ENCODE data around the gene CHAD. TPM values are rescaled to one million over a fixed set of nuclear protein-coding genes. Genes with fewer than 3 reads are reported as not detected.
"Not testable (repeated sequence)": the region's sequence is repeated elsewhere in the genome, so short reads cannot be mapped to it uniquely, and the experiment has no call there.

CHAD gene
- total and polyA plus RNA-seq, 9 donors: 2.4 to 13.5 (median 5.0) TPM

- no peak overlapping the region for H3K4me3 ChIP-seq (ENCODE audit: low read length)
- peaks cover 5% of the 10 kb centered on the region for H3K27me3 ChIP-seq (ENCODE audit: control insufficient read depth, insufficient read depth, low read length)
- no peak overlapping the region for H3K27ac ChIP-seq (ENCODE audit: low read length)
- H3K9me3 ChIP-seq (replicated peaks; ENCODE audit: control insufficient read depth, low read depth, low read length): no peaks in the 10 kb centered on the region
- WGBS (ENCODE audit: insufficient coverage): 92% methylated on average over 4 of the region's 4 CpGs
- H3K4me1 ChIP-seq (ENCODE audit: control insufficient read depth, insufficient read depth, low read length): peaks cover 42% of the 10 kb centered on the region
- DNase-seq: no peak
- peaks cover 15% of the 10 kb centered on the region for H3K36me3 ChIP-seq (ENCODE audit: control insufficient read depth, insufficient read depth, low read length)
Observed at GRCh38 chr17:50475362-50475761, 6.7 kb upstream of the CHAD start.

GRCh38 chr17:50474523-50474922, 5.8 kb upstream of the CHAD start:
- 74% methylated on average over 2 of the region's 6 CpGs for WGBS (ENCODE audit: insufficient coverage)
- H3K36me3 ChIP-seq (ENCODE audit: control insufficient read depth, insufficient read depth, low read length): peaks cover 8% of the 10 kb centered on the region
- peaks cover 12% of the 10 kb centered on the region for H3K27me3 ChIP-seq (ENCODE audit: control insufficient read depth, insufficient read depth, low read length)
- peaks cover 45% of the 10 kb centered on the region for H3K4me1 ChIP-seq (ENCODE audit: control insufficient read depth, insufficient read depth, low read length)
- no peak for DNase-seq
- H3K27ac ChIP-seq (ENCODE audit: low read length): no peak overlapping the region
- H3K9me3 ChIP-seq (replicated peaks; ENCODE audit: control insufficient read depth, low read depth, low read length): no peaks in the 10 kb centered on the region
- no peak overlapping the region for H3K4me3 ChIP-seq (ENCODE audit: low read length)

GRCh38 chr17:50473901-50474300, 5.2 kb upstream of the CHAD start:
- DNase-seq: no peak
- H3K27ac ChIP-seq (ENCODE audit: low read length): no peak overlapping the region
- WGBS (ENCODE audit: insufficient coverage): no CpG with 5 or more reads among the region's 11 CpGs
- H3K4me1 ChIP-seq (ENCODE audit: control insufficient read depth, insufficient read depth, low read length): peaks cover 51% of the 10 kb centered on the region
- no peak overlapping the region for H3K4me3 ChIP-seq (ENCODE audit: low read length)
- no peaks in the 10 kb centered on the region for H3K9me3 ChIP-seq (replicated peaks; ENCODE audit: control insufficient read depth, low read depth, low read length)
- H3K27me3 ChIP-seq (ENCODE audit: control insufficient read depth, insufficient read depth, low read length): peaks cover 18% of the 10 kb centered on the region
- H3K36me3 ChIP-seq (ENCODE audit: control insufficient read depth, insufficient read depth, low read length): peaks cover 8% of the 10 kb centered on the region

- not testable (repeated sequence) for H3K4me3 ChIP-seq (ENCODE audit: low read length); H3K9me3 ChIP-seq (replicated peaks; ENCODE audit: control insufficient read depth, low read depth, low read length); H3K36me3 ChIP-seq (ENCODE audit: control insufficient read depth, insufficient read depth, low read length)
- Histone ChIP-seq H3K4me1 (ENCODE audit: control insufficient read depth, insufficient read depth, low read length) (peaks cover 54% of the 10 kb centered on the region), H3K27ac (ENCODE audit: low read length) (peak overlapping the region; percentile 77), H3K27me3 (ENCODE audit: control insufficient read depth, insufficient read depth, low read length) (peaks cover 29% of the 10 kb centered on the region)
- DNase-seq: peak; percentile 76
- WGBS (ENCODE audit: insufficient coverage): 85% methylated on average over 4 of the region's 13 CpGs
Observed at GRCh38 chr17:50472761-50473161, 4.1 kb upstream of the CHAD start.

GRCh38 chr17:50472286-50472685, 3.6 kb upstream of the CHAD start:
- no peak overlapping the region for H3K4me3 ChIP-seq (ENCODE audit: low read length)
- 94% methylated on average over 6 of the region's 10 CpGs for WGBS (ENCODE audit: insufficient coverage)
- no peak for DNase-seq
- peaks cover 55% of the 10 kb centered on the region for H3K4me1 ChIP-seq (ENCODE audit: control insufficient read depth, insufficient read depth, low read length)
- peaks cover 8% of the 10 kb centered on the region for H3K36me3 ChIP-seq (ENCODE audit: control insufficient read depth, insufficient read depth, low read length)
- H3K27ac ChIP-seq (ENCODE audit: low read length): peak overlapping the region; percentile 77
- H3K9me3 ChIP-seq (replicated peaks; ENCODE audit: control insufficient read depth, low read depth, low read length): no peaks in the 10 kb centered on the region
- peaks cover 31% of the 10 kb centered on the region for H3K27me3 ChIP-seq (ENCODE audit: control insufficient read depth, insufficient read depth, low read length)

GRCh38 chr17:50471009-50471905, 2.6 kb upstream of the CHAD start:
- DNase-seq: peak; percentile 82
- no peak overlapping the region for H3K4me3 ChIP-seq (ENCODE audit: low read length)

GRCh38 chr17:50470426-50470825, 1.7 kb upstream of the CHAD start:
- no peaks in the 10 kb centered on the region for H3K9me3 ChIP-seq (replicated peaks; ENCODE audit: control insufficient read depth, low read depth, low read length)
- H3K27ac ChIP-seq (ENCODE audit: low read length): peak overlapping the region; percentile 77
- peaks cover 55% of the 10 kb centered on the region for H3K4me1 ChIP-seq (ENCODE audit: control insufficient read depth, insufficient read depth, low read length)
- WGBS (ENCODE audit: insufficient coverage): 58% methylated on average over 6 of the region's 6 CpGs
- H3K36me3 ChIP-seq (ENCODE audit: control insufficient read depth, insufficient read depth, low read length): peaks cover 8% of the 10 kb centered on the region
- H3K27me3 ChIP-seq (ENCODE audit: control insufficient read depth, insufficient read depth, low read length): peaks cover 32% of the 10 kb centered on the region
- DNase-seq: peak; percentile 82
- no peak overlapping the region for H3K4me3 ChIP-seq (ENCODE audit: low read length)

More at GRCh38 chr17:50471009-50471905, 2.6 kb upstream of the CHAD start:
- Histone ChIP-seq H3K9me3 (replicated peaks; ENCODE audit: control insufficient read depth, low read depth, low read length) (no peaks in the 10 kb centered on the region), H3K36me3 (ENCODE audit: control insufficient read depth, insufficient read depth, low read length) (peaks cover 8% of the 10 kb centered on the region), H3K4me1 (ENCODE audit: control insufficient read depth, insufficient read depth, low read length) (peaks cover 55% of the 10 kb centered on the region), H3K27me3 (ENCODE audit: control insufficient read depth, insufficient read depth, low read length) (peaks cover 33% of the 10 kb centered on the region), H3K27ac (ENCODE audit: low read length) (peak overlapping the region; percentile 77)
- WGBS (ENCODE audit: insufficient coverage): 57% methylated on average over 18 of the region's 22 CpGs

GRCh38 chr17:50469671-50470305, 1.1 kb upstream of the CHAD start:
- WGBS (ENCODE audit: insufficient coverage): 54% methylated on average over 8 of the region's 19 CpGs
- Histone ChIP-seq H3K36me3 (ENCODE audit: control insufficient read depth, insufficient read depth, low read length) (peaks cover 5% of the 10 kb centered on the region), H3K27ac (ENCODE audit: low read length) (peak overlapping the region; percentile 67), H3K9me3 (replicated peaks; ENCODE audit: control insufficient read depth, low read depth, low read length) (no peaks in the 10 kb centered on the region), H3K4me1 (ENCODE audit: control insufficient read depth, insufficient read depth, low read length) (peaks cover 55% of the 10 kb centered on the region), H3K27me3 (ENCODE audit: control insufficient read depth, insufficient read depth, low read length) (peaks cover 32% of the 10 kb centered on the region), H3K4me3 (ENCODE audit: low read length) (peak overlapping the region; percentile 45)
- DNase-seq: no peak

- Histone ChIP-seq H3K27me3 (ENCODE audit: control insufficient read depth, insufficient read depth, low read length) (peaks cover 32% of the 10 kb centered on the region), H3K9me3 (replicated peaks; ENCODE audit: control insufficient read depth, low read depth, low read length) (no peaks in the 10 kb centered on the region), H3K4me3 (ENCODE audit: low read length) (peak overlapping the region; percentile 45), H3K4me1 (ENCODE audit: control insufficient read depth, insufficient read depth, low read length) (peaks cover 55% of the 10 kb centered on the region), H3K36me3 (ENCODE audit: control insufficient read depth, insufficient read depth, low read length) (peaks cover 4% of the 10 kb centered on the region), H3K27ac (ENCODE audit: low read length) (peak overlapping the region; percentile 35)
- WGBS (ENCODE audit: insufficient coverage): 0% methylated on average over 27 of the region's 37 CpGs
- peak; percentile 52 for DNase-seq
Observed at GRCh38 chr17:50469208-50469605, 527 bp upstream of the CHAD start.

GRCh38 chr17:50467855-50468303, 801 bp downstream of the CHAD start:
- Histone ChIP-seq H3K36me3 (ENCODE audit: control insufficient read depth, insufficient read depth, low read length) (no peaks in the 10 kb centered on the region), H3K27me3 (ENCODE audit: control insufficient read depth, insufficient read depth, low read length) (peaks cover 32% of the 10 kb centered on the region), H3K4me3 (ENCODE audit: low read length) (no peak overlapping the region), H3K9me3 (replicated peaks; ENCODE audit: control insufficient read depth, low read depth, low read length) (no peaks in the 10 kb centered on the region), H3K4me1 (ENCODE audit: control insufficient read depth, insufficient read depth, low read length) (peaks cover 49% of the 10 kb centered on the region), H3K27ac (ENCODE audit: low read length) (no peak overlapping the region)
- WGBS (ENCODE audit: insufficient coverage): 67% methylated on average over 13 of the region's 13 CpGs
- no peak for DNase-seq
